GM18519 (cell line): ENCODE results near the gene TMEM141.
"Not testable (repeated sequence)": the region's sequence is repeated elsewhere in the genome, so short reads cannot be mapped to it uniquely, and the experiment has no call there.

Experiments used
- ATAC-seq: cut with Tn5 transposase; IDR thresholded peaks from one replicate; pipeline ENCODE4 v1.9.1; 2021; ENCODE audit warnings: mild to moderate bottlenecking, moderate library complexity; ENCODE audit not compliant: unreplicated experiment, low FRiP score

TMEM141 gene

DNA sequence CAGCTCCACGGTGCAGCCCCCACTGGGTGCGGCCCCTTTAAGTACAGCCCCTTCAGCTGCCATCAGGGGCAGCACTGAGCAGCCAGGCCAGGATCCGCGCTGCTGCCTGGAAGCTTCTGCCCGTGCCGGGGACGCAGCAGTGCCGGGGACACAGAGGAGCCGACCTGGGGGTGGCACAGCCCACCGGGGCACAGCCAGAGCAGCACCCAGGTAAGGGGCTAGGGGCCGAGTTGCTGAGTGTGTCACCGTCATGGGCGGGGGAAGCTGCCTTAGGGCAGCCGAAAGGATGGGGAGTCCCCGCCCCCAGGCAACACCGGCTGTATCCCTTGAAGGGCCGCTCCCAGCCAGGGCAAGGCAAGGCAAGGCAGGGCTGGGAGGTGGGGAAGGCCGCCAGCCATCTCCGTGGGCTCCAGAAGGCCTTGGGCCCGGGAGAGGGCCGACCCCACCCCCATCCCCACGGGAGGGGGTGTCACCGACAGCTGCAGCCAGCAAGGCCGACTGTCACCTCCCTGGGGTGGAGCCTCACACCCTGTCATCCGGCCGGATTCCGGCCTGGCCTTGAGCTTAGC is 51.3 kb downstream of the TMEM141 start, which contains the start of gene AJM1:
TSS of gene AJM1 (plus strand) at position 99 of the 569 bp plus-strand sequence. CDS start 1,937 bp downstream, outside the sequence.
- ATAC-seq = not testable (repeated sequence)
